SK-N-SH treated with all-trans-retinoic acid at 6 μM for 48 hours (cell line): ENCODE results near the gene BRD1.

Experiments
- ARNTL ChIP-seq: fragments of 450-650 bp; formaldehyde crosslinking; IDR thresholded peaks from 2 replicates; pipeline ENCODE4 v1.5.0; 2020; ENCODE audit warnings: low read depth, mild to moderate bottlenecking, moderate library complexity, borderline replicate concordance
- POU6F1 ChIP-seq: fragments of 250-450 bp; sonication (Bioruptor Pico); IDR thresholded peaks from 2 replicates; pipeline ENCODE4 v1.8.0; 2021; ENCODE audit warnings: low read depth, mild to moderate bottlenecking, moderate library complexity, borderline replicate concordance
- ZFP3 ChIP-seq: fragments of 250-450 bp; sonication (Bioruptor Pico); IDR thresholded peaks from 2 replicates; pipeline ENCODE4 v1.5.0; 2020; ENCODE audit warnings: mild to moderate bottlenecking, moderate library complexity

DNA sequence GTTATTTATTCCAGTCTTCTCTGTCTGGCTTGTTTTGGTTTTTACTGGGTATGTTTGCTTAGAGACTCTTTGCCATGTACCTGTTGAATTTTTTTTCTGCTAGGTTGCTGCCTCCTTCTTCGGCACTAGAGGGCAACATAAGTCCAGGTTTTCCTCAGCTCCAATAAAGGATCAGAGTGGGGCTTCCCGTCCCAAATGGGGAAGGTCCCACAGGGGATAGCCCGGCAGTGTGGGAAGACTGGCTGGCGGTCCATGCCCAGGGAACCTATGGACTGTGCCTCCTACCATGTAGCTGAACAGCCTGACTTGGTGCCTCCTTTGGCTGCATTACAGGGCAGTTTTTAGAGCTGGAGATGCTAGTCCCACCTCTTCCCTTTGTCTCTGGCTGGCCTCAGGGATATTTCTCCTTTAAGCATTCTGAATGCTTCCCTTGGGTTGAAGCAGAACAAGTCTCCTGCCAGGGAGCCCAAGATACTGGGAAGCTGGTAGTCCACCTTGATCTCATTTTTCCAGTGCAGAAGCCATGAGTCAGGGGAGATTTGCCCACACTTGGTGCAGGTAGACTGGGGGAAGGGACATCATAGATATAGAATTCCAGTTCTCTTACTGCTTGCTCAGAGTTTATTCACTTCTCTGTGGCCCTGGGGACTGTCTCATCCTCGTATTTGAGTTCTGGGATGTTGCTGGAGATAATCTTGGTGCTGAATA, 60.2 kb downstream of the BRD1 start:
- TF ChIP-seq ZFP3 (CRISPR knock-in tag) (no peak), ARNTL (CRISPR knock-in tag) (no peak), POU6F1 (CRISPR knock-in tag) (no peak)
